GM19025 (cell line): ENCODE results near the gene SYTL3.
"Not testable (repeated sequence)": the region's sequence is repeated elsewhere in the genome, so short reads cannot be mapped to it uniquely, and the experiment has no call there.

Experiments used
- ATAC-seq: cut with Tn5 transposase; IDR thresholded peaks from one replicate; pipeline ENCODE4 v1.9.1; 2021; ENCODE audit warnings: mild to moderate bottlenecking, low read depth, moderate library complexity; ENCODE audit not compliant: unreplicated experiment

Gene SYTL3

DNA sequence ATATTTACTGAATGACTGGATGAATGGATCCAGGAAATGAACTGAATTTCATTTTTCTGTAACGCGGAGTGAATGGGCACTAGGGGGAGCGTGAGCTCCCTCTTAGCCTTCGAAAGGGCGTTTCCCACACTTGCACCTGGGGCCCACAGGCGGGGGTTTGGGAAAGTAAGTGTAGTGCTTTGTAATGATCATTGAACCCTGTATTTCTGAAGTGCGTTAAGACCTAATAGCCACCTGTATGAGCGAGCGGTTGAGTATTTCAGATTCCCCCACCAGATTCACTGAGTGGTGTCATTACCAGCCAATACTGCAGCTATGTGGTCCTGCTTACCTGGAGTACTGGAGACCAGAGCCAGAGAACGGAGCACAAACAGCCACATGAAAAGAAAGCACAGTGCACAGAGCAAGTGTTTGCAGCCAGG lies 10.5 kb downstream of the SYTL3 start:
- ATAC-seq: no peak

DNA sequence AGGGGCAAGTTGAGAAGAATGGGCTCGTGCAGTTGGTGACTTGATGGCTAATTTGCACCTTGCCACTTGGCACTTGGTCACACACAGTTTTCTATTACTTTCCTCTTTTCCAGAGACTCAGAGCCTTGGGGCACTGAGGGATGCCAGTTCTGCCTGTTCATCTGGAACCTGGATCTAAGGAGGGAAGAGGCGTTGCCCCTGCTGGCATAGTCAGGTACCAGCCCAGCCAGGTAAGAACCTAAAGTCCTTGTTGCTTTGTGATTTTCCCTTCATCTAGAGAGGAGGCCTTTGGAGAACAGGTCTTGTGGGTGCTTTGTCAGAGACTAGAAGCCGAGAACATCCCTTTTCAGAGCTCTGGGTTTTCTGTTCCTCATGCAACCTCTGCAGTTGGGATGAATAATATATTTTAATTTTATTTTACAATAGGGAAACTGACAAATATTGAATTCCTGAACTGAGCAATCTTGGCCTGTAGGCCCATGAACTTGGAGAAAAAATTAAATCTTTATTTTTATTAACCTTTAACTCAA lies 11.4 kb downstream of the SYTL3 start:
- ATAC-seq: no peak

DNA sequence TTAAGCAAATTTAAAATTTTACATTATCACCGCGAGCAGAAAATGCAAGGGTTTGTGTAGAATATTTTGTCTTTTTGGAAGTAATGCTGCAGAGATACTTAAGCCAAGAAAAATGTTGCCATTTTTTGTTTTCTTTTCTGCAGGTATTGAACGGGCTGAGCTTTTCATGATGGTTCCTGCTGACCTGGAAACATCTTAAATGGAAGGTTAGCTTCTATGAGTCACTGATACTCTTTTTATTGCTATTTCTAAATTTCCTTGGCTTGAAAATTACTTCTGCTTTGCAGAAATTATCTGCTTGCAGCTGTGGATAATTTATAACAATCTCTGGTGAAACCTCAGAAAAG lies 12.7 kb downstream of the SYTL3 start:
- no peak for ATAC-seq

DNA sequence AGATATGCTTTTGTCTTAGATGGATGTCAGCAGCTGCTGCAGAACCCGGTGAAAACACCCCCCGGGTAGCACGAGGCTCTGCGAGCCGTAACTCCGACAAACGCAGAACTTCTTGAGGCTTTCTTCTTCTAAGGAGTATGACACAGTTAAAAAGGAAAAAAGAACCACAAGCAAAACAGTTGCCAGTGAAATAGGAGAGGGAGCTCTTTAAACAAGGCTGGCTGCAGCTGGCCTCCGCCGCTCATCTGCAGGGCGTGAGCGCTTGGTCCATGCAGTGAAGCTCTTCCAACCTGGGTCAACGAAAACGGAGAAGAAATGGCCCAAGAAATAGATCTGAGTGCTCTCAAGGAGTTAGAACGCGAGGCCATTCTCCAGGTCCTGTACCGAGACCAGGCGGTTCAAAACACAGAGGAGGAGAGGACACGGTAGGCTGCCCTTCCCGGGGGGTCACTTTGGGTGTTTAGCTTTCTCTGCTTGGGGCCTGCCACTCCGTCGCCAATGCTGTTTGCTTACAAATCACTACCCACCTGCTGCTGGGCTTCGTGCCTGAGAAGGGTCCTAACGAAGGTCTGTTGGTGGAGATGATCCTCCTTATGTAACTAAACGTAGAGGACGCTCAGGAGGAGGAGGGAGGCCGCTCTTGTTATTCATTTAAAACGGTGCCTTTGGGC lies 13.2 kb downstream of the SYTL3 start:
- ATAC-seq: no peak

DNA sequence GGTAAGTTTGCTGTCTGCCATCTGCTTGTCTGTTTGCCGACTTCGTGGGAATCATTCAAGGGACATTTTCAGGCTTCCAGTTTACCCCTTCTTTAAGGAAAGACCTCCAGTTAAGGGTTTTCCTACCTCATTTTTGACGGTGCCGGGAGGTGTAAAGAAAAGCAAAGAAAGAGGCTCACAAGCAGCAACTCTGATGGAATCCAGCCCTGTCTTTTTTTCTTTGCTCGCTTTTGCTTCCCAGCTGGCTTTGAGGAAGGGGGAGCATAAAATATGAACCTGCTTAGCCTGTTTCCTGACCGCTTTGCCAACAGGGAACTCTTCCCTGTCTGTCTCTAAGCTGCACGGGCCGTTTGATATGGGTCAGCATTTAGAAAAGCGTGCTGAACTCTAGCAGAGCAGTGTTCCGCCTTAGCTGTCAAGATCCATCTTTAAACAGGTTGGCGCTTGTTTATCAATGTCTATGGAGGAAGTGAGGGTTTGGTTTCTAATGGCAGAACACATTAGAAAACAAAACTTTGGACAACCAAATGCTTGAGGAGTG lies 13.8 kb downstream of the SYTL3 start:
- ATAC-seq: no peak

DNA sequence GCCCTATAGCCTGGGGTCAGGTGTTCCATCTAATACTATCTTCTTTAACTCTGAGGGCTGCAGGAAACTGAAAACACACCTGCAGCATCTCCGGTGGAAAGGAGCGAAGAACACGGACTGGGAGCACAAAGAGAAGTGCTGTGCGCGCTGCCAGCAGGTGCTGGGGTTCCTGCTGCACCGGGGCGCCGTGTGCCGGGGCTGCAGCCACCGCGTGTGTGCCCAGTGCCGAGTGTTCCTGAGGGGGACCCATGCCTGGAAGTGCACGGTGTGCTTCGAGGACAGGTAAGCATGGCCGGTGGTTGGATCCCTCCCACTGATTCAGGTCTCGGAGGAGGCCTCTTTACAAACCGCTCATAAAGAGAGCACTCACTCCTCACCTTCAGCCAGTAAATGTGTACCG lies 15.5 kb downstream of the SYTL3 start:
- ATAC-seq: no peak

DNA sequence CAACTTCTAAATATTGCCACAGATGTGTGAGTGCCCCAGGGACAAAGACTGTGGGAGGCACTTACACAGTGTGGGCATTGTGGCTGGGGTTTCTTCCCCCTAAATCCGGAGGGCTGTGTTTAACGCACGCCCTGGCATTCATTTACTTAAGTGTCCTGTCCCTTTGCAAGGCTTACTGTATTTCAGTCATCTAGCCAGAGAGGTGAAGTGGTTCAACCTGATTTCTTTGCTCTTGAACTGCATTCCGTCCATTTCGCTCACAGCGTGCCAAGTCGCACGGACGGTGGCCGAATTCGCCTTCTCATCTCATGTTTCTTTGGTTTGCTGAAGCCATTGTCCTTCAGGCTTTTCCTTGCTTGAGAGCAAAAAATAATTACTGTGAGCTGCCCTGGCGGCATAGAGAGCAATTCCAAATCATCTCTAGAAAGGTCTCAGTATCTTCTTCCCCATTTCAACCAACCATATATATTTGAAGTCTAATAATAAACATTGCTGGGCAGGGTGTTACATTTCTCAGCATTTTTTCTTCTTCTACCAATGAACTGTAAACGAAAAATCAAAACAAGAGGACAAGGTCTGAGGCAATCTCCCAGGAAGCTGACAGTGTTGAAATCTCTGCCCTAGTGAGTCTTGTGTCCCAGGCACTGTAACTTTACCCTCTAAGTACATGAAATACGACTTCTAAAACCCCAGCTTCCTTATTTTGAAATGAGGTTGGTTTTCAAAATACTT lies 16.9 kb downstream of the SYTL3 start:
- ATAC-seq: no peak

DNA sequence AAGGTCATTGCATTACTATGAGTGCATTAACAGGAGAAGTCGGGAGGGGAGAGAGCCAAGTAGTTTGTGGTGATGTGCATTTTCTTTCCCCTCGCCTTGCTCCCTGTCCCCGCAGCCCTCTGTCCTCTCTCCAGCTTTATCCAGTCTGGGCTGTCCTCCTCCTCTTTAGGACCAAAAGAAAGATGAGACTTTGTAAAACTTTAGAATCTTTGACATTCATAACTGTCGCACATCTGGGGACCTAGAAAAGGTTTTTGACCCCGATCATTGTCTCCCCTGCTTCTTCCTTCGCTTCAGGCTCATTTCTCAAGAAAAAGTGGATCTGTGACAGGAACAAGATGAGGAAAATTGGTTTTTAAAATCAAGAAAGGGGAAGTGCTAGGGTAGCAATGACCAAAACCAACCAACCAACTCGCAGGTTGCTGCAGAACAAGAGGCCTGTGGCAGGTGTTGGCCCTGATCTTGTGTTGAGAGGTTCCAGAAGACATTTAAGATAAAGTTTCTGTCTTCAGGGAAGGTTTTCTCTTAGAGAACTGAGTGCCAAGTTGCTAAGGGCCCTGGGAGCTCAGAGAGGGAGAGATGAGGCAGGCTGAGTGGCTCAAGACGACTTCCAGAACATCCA lies 17.6 kb downstream of the SYTL3 start:
- no peak for ATAC-seq

DNA sequence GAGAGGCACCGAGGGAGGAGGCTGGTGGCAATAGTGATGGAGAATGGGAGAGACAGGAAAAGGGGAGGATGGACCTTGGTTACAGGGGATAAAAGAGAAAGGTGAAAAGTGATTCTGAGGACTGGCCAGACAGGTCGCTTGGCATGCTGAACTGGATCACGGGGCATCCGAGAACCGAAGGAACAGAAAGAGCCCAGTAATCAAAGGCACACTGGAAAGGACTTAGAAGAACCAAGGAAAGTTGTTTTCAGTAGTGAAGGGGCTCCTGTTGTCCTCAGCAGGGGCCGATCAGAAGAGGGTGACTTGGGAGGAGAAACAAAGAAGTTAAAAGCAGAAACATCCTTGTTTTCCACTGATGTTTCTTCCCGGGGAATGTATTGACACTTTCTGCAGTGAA lies 18.9 kb downstream of the SYTL3 start:
- no peak for ATAC-seq

DNA sequence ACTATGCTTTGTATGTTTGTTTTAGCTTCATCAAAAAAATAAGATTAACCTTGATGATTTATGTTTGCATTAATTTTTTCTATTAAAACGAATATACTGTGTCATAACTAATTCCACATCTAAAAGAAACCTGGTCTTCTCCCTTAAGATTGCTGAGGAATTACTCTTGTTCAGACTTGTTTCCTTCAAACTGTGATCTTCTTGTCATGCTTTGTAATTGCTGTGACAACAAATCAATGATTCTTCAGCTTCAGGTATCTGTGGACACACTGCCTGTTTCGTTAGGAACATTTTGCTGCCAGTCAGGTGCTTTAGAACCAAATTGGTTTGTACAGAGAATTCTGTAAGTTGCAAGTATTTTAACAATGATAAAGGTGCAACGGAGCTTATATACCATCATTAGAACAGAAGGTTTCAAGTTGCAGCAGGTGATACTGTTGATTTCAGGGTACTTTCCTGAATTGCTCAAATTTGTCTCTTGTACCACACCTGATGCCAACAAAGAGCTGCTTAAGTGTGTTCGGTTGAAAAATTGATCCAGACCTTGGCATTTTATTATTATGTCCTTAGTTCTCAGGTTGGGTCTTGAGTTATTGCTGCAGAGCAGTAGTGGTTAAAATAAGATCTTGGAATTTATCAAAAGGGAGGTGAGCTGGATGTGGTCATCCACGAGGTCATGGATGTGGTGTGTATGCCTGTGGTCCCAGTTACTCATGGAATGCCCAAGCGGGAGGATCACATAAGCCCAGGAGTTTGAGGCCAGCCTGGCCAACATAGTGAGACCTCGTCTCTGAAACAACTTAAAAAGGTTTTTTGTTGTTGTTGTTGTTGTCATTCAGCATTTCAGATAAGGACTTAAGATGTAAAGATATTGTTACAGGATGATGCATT lies 19.5 kb downstream of the SYTL3 start:
- no peak for ATAC-seq

DNA sequence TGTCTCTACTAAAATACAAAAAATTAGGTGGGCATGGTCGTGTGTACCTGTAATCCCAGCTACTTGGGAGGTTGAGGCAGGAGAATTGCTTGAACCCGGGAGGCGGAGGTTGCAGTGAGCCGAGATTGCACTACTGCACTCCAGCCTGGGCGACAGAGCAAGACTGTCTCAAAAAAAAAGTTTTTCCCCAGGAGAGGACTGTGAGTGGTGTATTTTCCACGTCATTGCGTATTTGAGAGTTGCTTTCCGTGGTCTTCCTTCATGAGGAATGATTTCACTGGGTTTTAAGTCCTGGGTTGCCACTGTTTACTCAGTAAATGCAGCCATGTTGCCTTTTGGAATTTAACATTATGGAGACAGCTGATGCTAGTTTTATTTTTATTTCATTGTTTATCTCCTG lies 22.3 kb downstream of the SYTL3 start:
- not testable (repeated sequence) for ATAC-seq

DNA sequence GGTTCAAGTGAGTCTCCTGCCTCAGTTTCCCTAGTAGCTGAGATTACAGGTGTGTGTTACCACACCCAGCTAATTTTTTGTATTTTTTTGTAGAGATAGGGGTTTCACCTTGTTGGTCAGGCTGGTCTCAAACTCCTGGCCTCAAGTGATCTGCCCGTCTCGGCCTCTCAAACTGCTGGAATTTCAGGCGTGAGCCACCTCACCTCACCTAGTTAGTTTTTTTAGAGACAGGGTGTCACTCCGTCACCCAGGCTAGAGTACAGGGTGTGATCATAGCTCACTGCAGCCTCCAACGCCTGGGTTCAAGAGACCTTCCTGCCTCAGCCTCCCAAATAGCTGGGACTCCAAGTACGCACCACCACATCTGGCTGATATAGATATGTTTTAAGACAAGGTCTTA lies 22.9 kb downstream of the SYTL3 start:
- ATAC-seq: no peak

DNA sequence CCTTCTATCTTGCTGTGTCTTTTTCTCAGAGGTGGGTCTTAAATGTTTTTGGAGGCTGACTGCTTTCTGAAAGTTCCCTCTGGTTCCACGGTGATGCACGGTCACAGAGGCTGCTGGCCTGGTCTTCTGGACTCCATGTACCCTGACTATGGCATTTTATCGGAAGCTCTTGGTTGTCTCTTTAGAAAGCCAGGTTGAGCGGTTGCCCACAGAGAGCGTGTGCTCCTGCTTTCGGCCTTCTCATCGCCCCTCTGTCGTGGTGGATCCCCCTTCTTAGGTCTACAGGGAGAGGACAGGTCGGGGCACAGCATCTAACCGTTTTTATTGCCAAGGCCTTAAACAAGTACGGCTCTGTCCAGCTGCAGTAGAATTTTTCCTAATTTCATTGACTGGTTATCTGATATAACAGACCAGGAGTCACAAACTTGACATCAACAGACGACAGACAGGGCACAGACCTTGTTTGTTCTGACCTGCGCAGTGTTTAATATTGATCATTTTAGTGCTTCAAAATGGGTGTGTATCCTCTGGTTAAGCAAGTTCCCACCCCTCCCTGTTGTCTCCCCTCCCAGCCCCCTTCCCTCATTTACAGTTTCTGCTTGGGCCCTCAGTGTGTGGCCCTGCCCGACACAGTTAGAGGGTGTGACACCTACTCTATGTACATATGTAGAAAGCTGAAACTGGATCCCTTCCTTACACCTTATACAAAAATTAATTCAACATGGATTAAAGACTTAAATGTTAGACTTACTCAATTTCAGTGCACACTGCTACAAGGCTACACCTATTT lies 24.7 kb downstream of the SYTL3 start:
- ATAC-seq: no peak

DNA sequence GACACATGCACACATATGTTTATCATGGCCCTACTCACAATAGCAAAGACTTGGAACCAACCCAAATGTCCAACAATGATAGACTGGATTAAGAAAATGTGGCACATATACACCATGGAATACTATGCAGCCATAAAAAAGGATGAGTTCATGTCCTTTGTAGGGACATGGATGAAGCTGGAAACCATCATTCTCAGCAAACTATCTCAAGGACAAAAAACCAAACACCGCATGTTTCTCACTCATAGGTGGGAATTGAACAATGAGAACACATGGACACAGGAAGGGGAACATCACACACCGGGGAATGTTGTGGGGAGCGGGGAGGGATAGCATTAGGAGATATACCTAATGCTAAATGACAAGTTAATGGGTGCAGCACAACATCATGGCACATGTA lies 27.2 kb downstream of the SYTL3 start:
- not testable (repeated sequence) for ATAC-seq

DNA sequence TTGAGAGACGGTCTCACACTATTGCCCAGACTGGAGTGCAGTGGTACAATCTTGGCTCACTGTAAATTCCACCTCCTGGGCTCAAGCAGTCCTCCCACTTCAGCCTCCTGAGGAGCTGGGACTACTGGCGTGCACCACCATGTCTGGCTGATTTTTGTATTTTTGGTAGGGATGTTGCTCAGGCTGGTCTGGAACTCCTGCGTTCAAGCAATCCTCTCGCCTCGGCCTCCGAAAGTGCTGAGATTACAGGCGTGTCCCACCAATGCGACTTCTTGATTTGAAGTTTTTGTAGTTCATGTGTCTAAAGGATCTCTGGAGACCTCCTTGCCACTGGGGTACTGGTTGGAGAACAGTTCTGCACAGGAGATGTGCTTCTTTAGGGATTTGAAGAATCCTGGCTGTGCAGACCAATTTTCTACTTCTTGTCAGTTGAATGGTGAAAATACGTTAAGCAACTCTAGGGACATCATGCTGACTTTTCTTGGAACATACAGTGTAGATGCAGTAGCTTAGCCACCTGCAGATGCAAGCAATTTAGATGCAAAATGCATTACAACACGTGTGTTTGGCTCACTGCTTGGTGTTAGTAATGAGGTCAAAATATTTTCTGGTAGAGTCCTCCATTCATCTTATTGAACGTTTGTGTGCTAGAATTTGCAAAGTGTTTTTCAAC lies 28.2 kb downstream of the SYTL3 start:
- ATAC-seq: no peak

DNA sequence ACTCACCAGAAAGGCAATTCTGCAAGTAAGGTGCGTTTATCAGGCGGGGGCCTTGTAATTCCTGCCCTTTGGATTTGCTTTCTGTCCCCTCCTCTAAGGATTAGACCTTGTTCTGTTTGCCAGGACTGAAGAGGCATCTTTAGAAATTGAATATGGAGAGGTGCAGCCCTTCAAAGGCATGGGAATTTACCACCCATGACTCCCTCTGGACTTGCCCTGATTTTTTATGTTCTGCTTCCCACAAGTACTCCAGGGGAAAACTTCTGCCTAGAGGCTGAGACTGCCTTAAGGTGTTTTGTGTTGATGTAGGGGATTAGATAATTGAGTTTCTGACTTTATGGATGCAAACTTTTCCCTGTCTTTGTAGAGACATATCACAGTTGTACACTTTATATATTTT lies 30.2 kb downstream of the SYTL3 start:
- ATAC-seq: no peak

DNA sequence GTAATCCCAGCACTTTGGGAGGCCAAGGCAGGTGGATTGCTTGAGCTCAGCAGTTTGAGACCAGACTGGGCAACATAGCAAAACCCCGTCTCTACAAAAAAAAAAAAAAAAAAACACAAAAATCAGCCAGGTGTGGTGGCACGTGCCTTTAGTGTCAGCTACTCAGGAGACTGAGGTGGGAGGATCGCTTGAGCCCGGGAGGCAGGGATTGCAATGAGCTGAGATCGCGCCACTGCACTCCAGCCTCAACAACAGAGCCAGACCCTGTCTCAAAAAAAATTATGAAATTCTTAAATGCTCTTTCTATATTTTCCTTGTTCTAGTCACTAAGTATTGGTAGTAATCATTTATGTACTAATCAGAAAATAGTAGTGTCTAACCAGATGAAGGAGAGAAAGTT lies 30.6 kb downstream of the SYTL3 start:
- no peak for ATAC-seq

DNA sequence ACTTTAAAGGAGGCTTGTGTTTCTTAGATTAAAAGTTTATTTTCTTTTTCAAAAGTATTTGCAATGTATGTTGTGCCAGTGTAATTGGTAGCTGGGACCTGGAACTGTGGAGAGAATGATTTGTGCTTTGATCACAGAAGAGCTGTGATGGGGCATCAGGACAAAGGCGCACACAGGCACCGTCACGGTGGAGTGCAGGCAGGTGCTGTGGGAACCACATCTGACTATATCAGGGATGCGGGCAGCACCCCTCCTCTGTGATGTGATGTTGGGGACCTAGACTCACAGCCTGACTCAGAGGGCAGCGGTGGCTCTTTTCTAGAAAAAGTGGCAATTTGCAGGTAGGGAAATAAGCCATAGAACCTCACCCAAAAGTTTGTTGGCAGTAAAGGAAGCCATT lies 34.5 kb downstream of the SYTL3 start:
- no peak for ATAC-seq

DNA sequence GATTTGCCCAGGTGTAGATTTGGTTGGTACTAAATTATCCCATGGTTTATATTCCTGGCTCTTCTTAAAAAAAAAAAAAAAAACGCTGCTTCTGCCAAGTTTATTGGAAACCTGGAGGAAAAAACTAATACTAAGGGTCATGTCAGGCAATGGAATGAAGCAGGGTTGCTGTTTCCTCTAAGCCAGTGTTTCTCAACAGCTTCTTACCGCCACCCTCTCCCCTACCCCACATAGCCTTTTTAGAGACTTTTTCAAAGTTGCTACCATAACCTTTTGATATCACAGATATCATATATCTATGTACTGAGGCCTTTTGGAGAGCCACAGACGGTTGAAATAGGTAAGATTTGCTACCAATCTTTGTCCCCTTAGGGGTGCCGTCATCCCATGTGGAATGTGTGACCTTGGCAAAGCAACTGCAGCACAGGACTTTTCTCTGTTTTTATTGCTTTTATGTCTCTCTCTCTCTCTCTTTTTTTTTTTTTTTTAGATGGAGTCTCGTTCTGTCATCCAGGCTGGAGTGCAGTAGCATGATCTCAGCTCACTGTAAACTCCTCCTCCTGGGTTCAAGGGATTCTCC lies 35.0 kb downstream of the SYTL3 start:
- ATAC-seq: no peak
